ENCODE data around the gene SFR1. TPM values are rescaled to one million over a fixed set of nuclear protein-coding genes. Genes with fewer than 3 reads are reported as not detected.

The SFR1 gene
- total RNA-seq, 1 experiment from 2014 or later, result 8.4 TPM

- ChIA-PET CTCF (no interaction called here), POLR2A (no interaction called here)
- intact Hi-C loops (cut with micrococcal nuclease; ENCODE audit: unreplicated experiment) (no loop called here), in situ Hi-C loops (cut with HindIII; ENCODE audit: low pct_unique_long_range_greater_than_20kb, low sequenced_read_pairs) (no loop called here)
- Histone ChIP-seq H3K9me3 (ENCODE audit: control insufficient read depth, insufficient read depth, low read depth, low read length) (no peaks in the 10 kb centered on the region; the same call in 1 of the 2 replicates), H3K4me3 (ENCODE audit: low read depth in 2 of 2, low read length in 2 of 2) (no peak overlapping the region), H3K27ac (ENCODE audit: low read length) (no peak overlapping the region), H3K27me3 (ENCODE audit: control insufficient read depth, insufficient read depth, low read length) (peaks cover 32% of the 10 kb centered on the region), H3K36me3 (ENCODE audit: control insufficient read depth, insufficient read depth, low read length) (no peaks in the 10 kb centered on the region), H3K4me1 (ENCODE audit: control insufficient read depth, insufficient read depth, low read length) (no peaks in the 10 kb centered on the region)
- no peak for TF ChIP-seq SIN3A (IDR thresholded peaks at IDR 0.05; ENCODE audit: borderline replicate concordance, insufficient read depth, low read depth, low read length)
- no peak for TF ChIP-seq REST (IDR thresholded peaks at IDR 0.05; ENCODE audit: insufficient read depth in 1 of 2, low read depth in 2 of 2, low read length in 1 of 2)
- no peak for TF ChIP-seq POLR2AphosphoS5 (IDR thresholded peaks at IDR 0.05; ENCODE audit: low read depth, low read length)
- TF ChIP-seq CTCF (IDR thresholded peaks at IDR 0.05), result no peak
- TF ChIP-seq TCF7L2 (IDR thresholded peaks at IDR 0.05; ENCODE audit: low read depth, low read length), result no peak
- no TSS peak for BruUV-seq (replicated peaks)
- DNase-seq (ENCODE audit: low read depth, low spot score) (no peak), ATAC-seq (no peak; the same call in 1 of the 2 replicates)
Observed at GRCh38 chr10:104146882-104147281, 24.9 kb downstream of the SFR1 start.

- CTCF ChIA-PET, result no interaction called here
- POLR2A ChIA-PET, result no interaction called here
- Histone ChIP-seq H3K27ac (ENCODE audit: low read length) (no peak overlapping the region), H3K9me3 (ENCODE audit: control insufficient read depth, insufficient read depth, low read depth, low read length) (peaks cover 5% of the 10 kb centered on the region; the same call in 1 of the 2 replicates), H3K36me3 (ENCODE audit: control insufficient read depth, insufficient read depth, low read length) (no peaks in the 10 kb centered on the region), H3K4me3 (ENCODE audit: low read depth in 2 of 2, low read length in 2 of 2) (no peak overlapping the region), H3K27me3 (ENCODE audit: control insufficient read depth, insufficient read depth, low read length) (peaks cover 28% of the 10 kb centered on the region), H3K4me1 (ENCODE audit: control insufficient read depth, insufficient read depth, low read length) (no peaks in the 10 kb centered on the region)
- no peak for ATAC-seq
- in situ Hi-C loops (cut with HindIII; ENCODE audit: low pct_unique_long_range_greater_than_20kb, low sequenced_read_pairs), result no loop called here
- BruUV-seq (replicated peaks), result no TSS peak
- intact Hi-C loops (cut with micrococcal nuclease; ENCODE audit: unreplicated experiment), result no loop called here
- no peak for TF ChIP-seq POLR2AphosphoS5 (IDR thresholded peaks at IDR 0.05; ENCODE audit: low read depth, low read length)
- TF ChIP-seq CTCF (IDR thresholded peaks at IDR 0.05), result no peak
- no peak for TF ChIP-seq TCF7L2 (IDR thresholded peaks at IDR 0.05; ENCODE audit: low read depth, low read length)
- TF ChIP-seq SIN3A (IDR thresholded peaks at IDR 0.05; ENCODE audit: borderline replicate concordance, insufficient read depth, low read depth, low read length), result no peak
- no peak for TF ChIP-seq REST (IDR thresholded peaks at IDR 0.05; ENCODE audit: insufficient read depth in 1 of 2, low read depth in 2 of 2, low read length in 1 of 2)
- DNase-seq (ENCODE audit: low read depth, low spot score), result no peak
Observed at GRCh38 chr10:104150139-104150538, 28.2 kb downstream of the SFR1 start.

Measured in Panc1 (cell line).